Uterus (tissue), 2 donors: ENCODE results near the gene ACO2.

Source experiments
- POLR2A ChIP-seq, 2 donors: fragments of 450-650 bp; IDR thresholded peaks; one replicate each; pipeline ENCODE4 v1.6.1; 2016; ENCODE audit warnings: antibody characterized with exemption in 2 of 2, mild to moderate bottlenecking in 1 of 2, moderate library complexity in 1 of 2
- TF ChIP-seq, protein P1 (sequence below), 4 experiments: fragments of 200-600 bp in 2 of 4; fragments of 450-650 bp in 2 of 4; sonication (generic) in 2 of 4; IDR thresholded peaks; one replicate each; pipeline ENCODE4 v1.5.1; 2016 to 2019; ENCODE audit warnings: antibody characterized with exemption in 4 of 4, mild to moderate bottlenecking in 2 of 4, moderate library complexity in 1 of 4

DNA sequence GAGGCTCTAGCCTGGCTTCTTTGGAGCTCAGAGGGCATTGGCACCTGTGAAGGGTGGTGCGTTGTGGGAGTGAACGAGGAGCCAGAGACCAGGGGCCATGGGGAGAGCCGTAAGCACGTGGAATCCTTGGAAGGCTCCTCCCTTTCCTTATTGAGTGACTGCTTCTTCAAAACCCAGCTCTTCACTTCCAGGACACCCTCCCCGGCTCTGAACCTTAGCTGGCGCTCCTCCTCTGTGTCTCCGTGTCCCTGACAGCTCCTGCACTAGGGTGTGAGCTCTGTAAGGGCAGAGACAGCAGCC is 49.1 kb downstream of the ACO2 start:
- TF ChIP-seq POLR2A (IDR thresholded peaks at IDR 0.05): no peak
- TF ChIP-seq, protein P1, sequence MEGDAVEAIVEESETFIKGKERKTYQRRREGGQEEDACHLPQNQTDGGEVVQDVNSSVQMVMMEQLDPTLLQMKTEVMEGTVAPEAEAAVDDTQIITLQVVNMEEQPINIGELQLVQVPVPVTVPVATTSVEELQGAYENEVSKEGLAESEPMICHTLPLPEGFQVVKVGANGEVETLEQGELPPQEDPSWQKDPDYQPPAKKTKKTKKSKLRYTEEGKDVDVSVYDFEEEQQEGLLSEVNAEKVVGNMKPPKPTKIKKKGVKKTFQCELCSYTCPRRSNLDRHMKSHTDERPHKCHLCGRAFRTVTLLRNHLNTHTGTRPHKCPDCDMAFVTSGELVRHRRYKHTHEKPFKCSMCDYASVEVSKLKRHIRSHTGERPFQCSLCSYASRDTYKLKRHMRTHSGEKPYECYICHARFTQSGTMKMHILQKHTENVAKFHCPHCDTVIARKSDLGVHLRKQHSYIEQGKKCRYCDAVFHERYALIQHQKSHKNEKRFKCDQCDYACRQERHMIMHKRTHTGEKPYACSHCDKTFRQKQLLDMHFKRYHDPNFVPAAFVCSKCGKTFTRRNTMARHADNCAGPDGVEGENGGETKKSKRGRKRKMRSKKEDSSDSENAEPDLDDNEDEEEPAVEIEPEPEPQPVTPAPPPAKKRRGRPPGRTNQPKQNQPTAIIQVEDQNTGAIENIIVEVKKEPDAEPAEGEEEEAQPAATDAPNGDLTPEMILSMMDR (IDR thresholded peaks at IDR 0.05): no peak
